ENCODE measurements around the gene PURB. TPM values are rescaled to one million over a fixed set of nuclear protein-coding genes. Genes with fewer than 3 reads are reported as not detected.

The PURB gene
- polyA plus RNA-seq, 3 donors = 3.0 to 13.0 (median 3.0) TPM

GRCh38 chr7:44887293-44887692 lies 2.0 kb upstream of the PURB start:
- no peak overlapping the region for H3K4me3 ChIP-seq (replicated peaks in 1 of 3; ENCODE audit: low read depth in 2 of 3, low read length in 3 of 3)
- no peaks in the 10 kb centered on the region for H3K27me3 ChIP-seq (ENCODE audit: control insufficient read depth in 2 of 2, insufficient read depth in 2 of 2, low read length in 2 of 2)
- no peak for TF ChIP-seq CTCF (IDR thresholded peaks at IDR 0.05)
- Mint-ChIP-seq H3K27me3 (ENCODE audit: low read depth in 3 of 3) (peaks cover 0 to 7% (median 0%) of the 10 kb centered on the region in 3 donors), H3K27ac (peak overlapping the region; percentile 94 to 100 (median 100)), H3K4me1 (peaks cover 48% of the 10 kb centered on the region), H3K36me3 (peaks cover 10 to 12% of the 10 kb centered on the region in 2 donors), H3K9me3 (peaks cover 0 to 3% (median 0%) of the 10 kb centered on the region in 7 donors), H3K4me3 (no peak overlapping the region)
- no peak overlapping the region for H3K9ac ChIP-seq (ENCODE audit: insufficient read depth, low read length, poor library complexity, severe bottlenecking)
- intact Hi-C loops (cut with micrococcal nuclease) = loop anchor here (5.0 to 10.0 kb wide), 4 partner anchors 40 to 302 kb away; partner anchors contain the start of genes H2AZ2 (in 1 of the 2), TBRG4 (in 1 of the 2) and TMED4 (in 1 of the 2)
- DNase-seq = peak; percentile 64 to 83 (median 68)
- no peak overlapping the region for H2AFZ ChIP-seq (ENCODE audit: insufficient read depth, low read depth, low read length, poor library complexity, severe bottlenecking)
- no peaks in the 10 kb centered on the region for H3K36me3 ChIP-seq (replicated peaks in 1 of 2; ENCODE audit: control insufficient read depth in 1 of 2, insufficient read depth in 2 of 2, low read length in 2 of 2)
- H3K9me3 ChIP-seq (replicated peaks in 1 of 2; ENCODE audit: control insufficient read depth in 1 of 2, insufficient read depth in 1 of 2, low read length in 2 of 2) = no peaks in the 10 kb centered on the region
- H3K4me2 ChIP-seq (replicated peaks; ENCODE audit: extremely low read depth, low read length, poor library complexity, severe bottlenecking) = no peak overlapping the region
- peaks cover 42 to 49% of the 10 kb centered on the region in 2 donors for H3K4me1 ChIP-seq (ENCODE audit: control insufficient read depth in 1 of 2, insufficient read depth in 2 of 2, low read length in 2 of 2)
- WGBS (ENCODE audit: insufficient coverage) = no CpG with 5 or more reads among the region's 6 CpGs
- peak overlapping the region; percentile 98 to 99 for H3K27ac ChIP-seq (ENCODE audit: low read depth in 1 of 2, low read length in 2 of 2)
- peaks cover 16% of the 10 kb centered on the region for H4K20me1 ChIP-seq (ENCODE audit: insufficient read depth, low read length)
- peaks cover 26% of the 10 kb centered on the region for H3K79me2 ChIP-seq (ENCODE audit: insufficient read depth, low read length)

- Mint-ChIP-seq H3K4me1 (peaks cover 71% of the 10 kb centered on the region), H3K27me3 (ENCODE audit: low read depth in 3 of 3) (peaks cover 0 to 7% (median 0%) of the 10 kb centered on the region in 3 donors), H3K4me3 (peak overlapping the region; percentile 94 to 98), H3K27ac (peak overlapping the region; percentile 94 to 100 (median 98)), H3K9me3 (peaks cover 0 to 3% (median 0%) of the 10 kb centered on the region in 7 donors), H3K36me3 (peaks cover 13 to 17% of the 10 kb centered on the region in 2 donors)
- Histone ChIP-seq H3K4me3 (replicated peaks in 1 of 3; ENCODE audit: low read depth in 2 of 3, low read length in 3 of 3) (peak overlapping the region; percentile 55 to 78 (median 62)), H3K4me1 (ENCODE audit: control insufficient read depth in 1 of 2, insufficient read depth in 2 of 2, low read length in 2 of 2) (peaks cover 61 to 74% of the 10 kb centered on the region in 2 donors), H4K20me1 (ENCODE audit: insufficient read depth, low read length) (peaks cover 36% of the 10 kb centered on the region), H2AFZ (ENCODE audit: insufficient read depth, low read depth, low read length, poor library complexity, severe bottlenecking) (peak overlapping the region; percentile 9), H3K27me3 (ENCODE audit: control insufficient read depth in 2 of 2, insufficient read depth in 2 of 2, low read length in 2 of 2) (no peaks in the 10 kb centered on the region), H3K79me2 (ENCODE audit: insufficient read depth, low read length) (peaks cover 51% of the 10 kb centered on the region), H3K27ac (ENCODE audit: low read depth in 1 of 2, low read length in 2 of 2) (peak overlapping the region; percentile 91 to 94), H3K36me3 (replicated peaks in 1 of 2; ENCODE audit: control insufficient read depth in 1 of 2, insufficient read depth in 2 of 2, low read length in 2 of 2) (peaks cover 0 to 4% of the 10 kb centered on the region in 2 donors), H3K4me2 (replicated peaks; ENCODE audit: extremely low read depth, low read length, poor library complexity, severe bottlenecking) (peak overlapping the region; percentile 78), H3K9ac (ENCODE audit: insufficient read depth, low read length, poor library complexity, severe bottlenecking) (peak overlapping the region; percentile 95), H3K9me3 (replicated peaks in 1 of 2; ENCODE audit: control insufficient read depth in 1 of 2, insufficient read depth in 1 of 2, low read length in 2 of 2) (no peaks in the 10 kb centered on the region)
- no peak for TF ChIP-seq CTCF (IDR thresholded peaks at IDR 0.05)
- under 1% methylated on average over 107 of the region's 107 CpGs for WGBS (ENCODE audit: insufficient coverage)
- intact Hi-C loops (cut with micrococcal nuclease) = loop anchor here (5.0 to 10.0 kb wide), 5 partner anchors 32 to 300 kb away; partner anchors contain the start of genes H2AZ2 (in 1 of the 2), TBRG4 (in 1 of the 2) and TMED4 (in 1 of the 2)
- peak; percentile 27 to 55 (median 41) for DNase-seq
Observed at GRCh38 chr7:44884621-44885393, 523 bp downstream of the PURB start.

Measured in CD14-positive monocyte (primary cell).